Muscle of back (tissue), 11 donors: ENCODE results near the gene C6orf58. TPM values are rescaled to one million over a fixed set of nuclear protein-coding genes. Genes with fewer than 3 reads are reported as not detected.
"Not testable (repeated sequence)": the region's sequence is repeated elsewhere in the genome, so short reads cannot be mapped to it uniquely, and the experiment has no call there.

ENCODE experiments used
- DNase-seq, 3 donors: peaks; one replicate each; pipeline versions ENCODE4 v3.0.0 to v3.0.0-alpha.2; 2013
- polyA plus RNA-seq, 10 donors: library from polyadenylated mRNA; unstranded; fragments of 120-200 nt; gene quantifications; one replicate each; pipeline ENCODE4 v1.2.1, GENCODE V29; 2013; ENCODE audit not compliant: insufficient read length in 10 of 10

Gene C6orf58
- polyA plus RNA-seq, 10 donors, result 0.60 to 1.6 (median 1.1) TPM; not detected in 1

DNA sequence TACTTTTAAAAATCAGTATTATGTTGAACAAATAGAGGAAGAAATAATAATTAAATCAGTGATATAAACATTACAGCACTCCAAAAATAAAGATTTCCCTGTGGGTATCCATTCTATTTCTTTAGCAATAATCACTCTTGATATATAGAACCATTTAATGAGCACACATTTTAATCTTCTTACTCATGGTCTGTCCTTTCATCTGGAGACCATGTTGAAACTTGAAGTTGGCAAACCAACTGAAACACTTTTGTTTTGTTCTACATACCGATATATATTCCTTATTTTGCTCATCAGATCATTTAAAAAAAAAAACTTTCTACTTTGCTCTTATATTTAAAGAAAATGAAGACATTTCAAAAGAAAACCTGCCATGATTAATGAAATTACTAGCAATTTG, 13.4 kb downstream of the C6orf58 start:
- DNase-seq, result no peak

GRCh38 chr6:127592964-127593363, 16.0 kb downstream of the C6orf58 start:
- no peak for DNase-seq

GRCh38 chr6:127593456-127593855, 16.5 kb downstream of the C6orf58 start:
- DNase-seq, result not testable (repeated sequence)

GRCh38 chr6:127606131-127606562, 29.2 kb downstream of the C6orf58 start:
- peak in 1 of 3 donors; percentile 28 for DNase-seq

- no peak for DNase-seq
Observed at GRCh38 chr6:127608554-127609270, 31.7 kb downstream of the C6orf58 start.

DNA sequence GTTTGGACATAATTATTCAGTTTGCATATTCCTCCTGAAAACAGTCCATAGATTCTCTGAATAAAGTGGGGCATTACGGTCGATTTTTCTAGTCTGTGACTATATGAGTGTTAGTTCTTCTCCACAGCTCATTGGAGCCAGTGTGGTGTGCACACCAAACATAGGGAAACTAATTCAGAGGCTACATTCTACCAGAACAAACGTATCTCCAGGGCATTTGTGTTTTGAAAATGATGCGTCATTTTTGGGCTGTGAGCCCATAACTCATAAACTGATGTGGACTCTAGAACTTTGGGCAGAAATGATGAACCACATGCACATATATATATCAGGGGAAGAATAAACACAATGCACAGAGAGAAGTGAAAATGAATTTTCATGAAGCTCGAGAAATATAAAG, 41.8 kb downstream of the C6orf58 start:
- DNase-seq, result peak in 1 of 3 donors; percentile 1

- no peak for DNase-seq
Observed at GRCh38 chr6:127630800-127631199, 53.8 kb downstream of the C6orf58 start.

GRCh38 chr6:127634178-127634577, 57.2 kb downstream of the C6orf58 start:
- no peak for DNase-seq

- DNase-seq, result no peak
Observed at GRCh38 chr6:127635091-127635490, 58.1 kb downstream of the C6orf58 start.

GRCh38 chr6:127637830-127638409, 60.9 kb downstream of the C6orf58 start:
- no peak for DNase-seq

Other genes with a start within 250 kb of the C6orf58 start
- 10 to 100 TPM; 54.4 to 85.3 (median 66.9) TPM for gene ECHDC1, start 233.6 kb upstream of the C6orf58 start, polyA plus RNA-seq
- 10 to 100 TPM; 14.5 to 28.8 (median 17.9) TPM for gene KIAA0408, start 117.8 kb upstream of the C6orf58 start, polyA plus RNA-seq